ENCODE measurements around the gene FAM171A2. TPM values are rescaled to one million over a fixed set of nuclear protein-coding genes. Genes with fewer than 3 reads are reported as not detected.

FAM171A2 gene
- total RNA-seq, 4 donors from 2014 or later: 0.42 to 2.0 (median 1.2) TPM

GRCh38 chr17:44400226-44400847 lies 36.7 kb upstream of the FAM171A2 start:
- no peak for DNase-seq (ENCODE audit: extremely low spot score)
- no peak overlapping the region for H3K4me3 ChIP-seq
- no peaks in the 10 kb centered on the region for H3K9me3 ChIP-seq
- WGBS: 89% methylated on average over 3 of the region's 3 CpGs
- no peak overlapping the region for H3K27ac ChIP-seq (replicated peaks in 1 of 4)
- H3K27me3 ChIP-seq: no peaks in the 10 kb centered on the region
- no peak for TF ChIP-seq EP300 (IDR thresholded peaks at IDR 0.05)
- no peak for TF ChIP-seq POLR2AphosphoS5 (IDR thresholded peaks at IDR 0.05)
- peak; percentile 27 to 44 (median 43) for TF ChIP-seq CTCF (IDR thresholded peaks at IDR 0.05)
- TF ChIP-seq POLR2A (IDR thresholded peaks at IDR 0.05; ENCODE audit: low read depth): no peak
- H3K4me1 ChIP-seq: no peaks in the 10 kb centered on the region
- H3K36me3 ChIP-seq: peaks cover 27 to 87% (median 81%) of the 10 kb centered on the region in 4 donors
- intact Hi-C loops (cut with DNase I): no loop called here

GRCh38 chr17:44398692-44399691 lies 35.3 kb upstream of the FAM171A2 start:
- intact Hi-C loops (cut with DNase I): no loop called here
- DNase-seq (ENCODE audit: extremely low spot score): no peak
- peaks cover 27 to 74% (median 71%) of the 10 kb centered on the region in 4 donors for H3K36me3 ChIP-seq
- H3K4me3 ChIP-seq: no peak overlapping the region
- no peak overlapping the region for H3K27ac ChIP-seq (replicated peaks in 1 of 4)
- no peaks in the 10 kb centered on the region for H3K4me1 ChIP-seq
- 92% methylated on average over 30 of the region's 41 CpGs for WGBS
- TF ChIP-seq CTCF (IDR thresholded peaks at IDR 0.05) (no peak), POLR2AphosphoS5 (IDR thresholded peaks at IDR 0.05) (peak in 1 of 2 donors; percentile 8)
- H3K27me3 ChIP-seq: no peaks in the 10 kb centered on the region
- no peaks in the 10 kb centered on the region for H3K9me3 ChIP-seq

GRCh38 chr17:44397479-44398440 lies 34.1 kb upstream of the FAM171A2 start:
- TF ChIP-seq CTCF (IDR thresholded peaks at IDR 0.05): no peak
- no peak for TF ChIP-seq EP300 (IDR thresholded peaks at IDR 0.05)
- TF ChIP-seq POLR2A (IDR thresholded peaks at IDR 0.05; ENCODE audit: low read depth): no peak
- TF ChIP-seq POLR2AphosphoS5 (IDR thresholded peaks at IDR 0.05): no peak
- H3K4me3 ChIP-seq: no peak overlapping the region
- no peaks in the 10 kb centered on the region for H3K9me3 ChIP-seq
- intact Hi-C loops (cut with DNase I): no loop called here
- WGBS: 92% methylated on average over 7 of the region's 8 CpGs
- H3K27me3 ChIP-seq: no peaks in the 10 kb centered on the region
- no peak overlapping the region for H3K27ac ChIP-seq (replicated peaks in 1 of 4)
- no peak for DNase-seq (ENCODE audit: extremely low spot score)
- no peaks in the 10 kb centered on the region for H3K4me1 ChIP-seq
- H3K36me3 ChIP-seq: peaks cover 22 to 63% (median 59%) of the 10 kb centered on the region in 4 donors

- Histone ChIP-seq H3K27me3 (no peaks in the 10 kb centered on the region), H3K27ac (replicated peaks in 1 of 4) (no peak overlapping the region), H3K4me1 (no peaks in the 10 kb centered on the region), H3K4me3 (no peak overlapping the region), H3K9me3 (no peaks in the 10 kb centered on the region), H3K36me3 (peaks cover 22 to 56% (median 53%) of the 10 kb centered on the region in 4 donors)
- TF ChIP-seq POLR2AphosphoS5 (IDR thresholded peaks at IDR 0.05): no peak
- no peak for TF ChIP-seq EP300 (IDR thresholded peaks at IDR 0.05)
- TF ChIP-seq POLR2A (IDR thresholded peaks at IDR 0.05; ENCODE audit: low read depth): no peak
- TF ChIP-seq CTCF (IDR thresholded peaks at IDR 0.05): no peak
- WGBS: 96% methylated on average over 4 of the region's 5 CpGs
- no peak for DNase-seq (ENCODE audit: extremely low spot score)
- intact Hi-C loops (cut with DNase I): no loop called here
These were observed 33.3 kb upstream of the FAM171A2 start for GRCh38 chr17:44396946-44397345.

Measured in esophagus muscularis mucosa (tissue), 4 donors.